Hematopoietic multipotent progenitor cell treated with erythropoietin and hydrocortisone succinate and interleukin-3 and kit ligand, for 17 days (in vitro differentiated cells): ENCODE data around the gene DPPA3.
"Not testable (repeated sequence)": the region's sequence is repeated elsewhere in the genome, so short reads cannot be mapped to it uniquely, and the experiment has no call there.

Source experiments
- DNase-seq: peaks from one replicate; pipeline ENCODE4 v3.0.0-alpha.2; 2015; ENCODE audit warnings: low spot score

The DPPA3 gene

DNA sequence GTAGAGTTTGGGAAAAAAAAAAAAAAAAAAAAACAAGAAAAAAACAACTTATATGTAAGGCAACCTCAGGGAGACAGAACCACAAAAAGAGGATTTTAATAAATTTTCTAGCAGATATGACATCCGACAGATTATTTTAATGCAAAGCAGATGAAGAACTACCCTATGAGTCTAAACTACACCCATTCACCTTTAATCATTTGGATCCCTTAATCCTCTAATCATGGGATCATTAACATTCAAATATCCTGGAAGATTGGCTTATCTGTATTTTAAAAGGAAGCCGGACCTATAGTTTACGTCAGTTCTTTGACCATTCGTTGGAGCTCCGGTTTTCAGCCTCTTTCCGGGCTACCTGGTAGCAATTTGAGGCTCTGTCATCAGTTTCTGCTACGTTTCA, at the start of gene DPPA3:
TSS of gene DPPA3 (plus strand) at position 301 of the 400 bp plus-strand sequence. CDS start 138 bp downstream, outside the sequence.
- DNase-seq: no peak

DNA sequence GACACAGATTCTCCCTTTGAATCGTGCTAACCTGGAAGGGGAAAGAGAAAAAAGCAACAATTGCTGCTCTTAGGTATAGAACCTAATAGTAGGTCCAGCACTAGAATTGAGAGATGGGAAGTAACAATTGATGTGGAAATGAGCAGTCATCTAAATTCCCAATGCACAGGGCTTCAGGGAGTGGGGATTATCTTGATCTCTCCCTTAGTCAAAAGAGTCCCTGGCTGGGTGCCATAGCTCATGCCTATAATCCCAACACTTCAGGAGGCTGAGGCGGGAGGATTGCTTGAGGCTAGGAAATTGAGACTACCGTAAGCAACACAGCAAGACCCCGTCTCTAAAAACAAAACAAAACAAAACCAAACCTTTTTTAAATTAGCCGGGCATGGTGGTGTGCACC, 49.5 kb upstream of the DPPA3 start:
- no peak for DNase-seq

DNA sequence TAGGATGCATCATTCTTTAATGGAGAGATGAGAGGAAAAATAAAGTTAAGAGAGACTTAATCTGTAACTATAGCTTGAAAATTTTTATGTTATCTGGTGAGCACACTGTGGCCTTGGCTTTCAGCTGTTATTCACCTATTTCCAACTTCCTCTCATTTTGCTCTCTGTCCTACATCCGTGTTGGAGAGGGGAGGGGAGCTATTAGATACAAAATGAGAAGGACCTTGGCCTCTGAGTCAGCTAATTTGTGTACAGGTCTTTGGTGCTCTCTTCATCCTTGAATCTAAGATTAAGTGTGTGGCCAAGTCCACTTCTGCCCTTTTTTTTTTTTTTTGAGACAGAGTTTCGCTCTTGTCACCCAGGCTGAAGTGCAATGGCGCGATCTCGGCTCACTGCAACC, 44.6 kb upstream of the DPPA3 start:
- no peak for DNase-seq

DNA sequence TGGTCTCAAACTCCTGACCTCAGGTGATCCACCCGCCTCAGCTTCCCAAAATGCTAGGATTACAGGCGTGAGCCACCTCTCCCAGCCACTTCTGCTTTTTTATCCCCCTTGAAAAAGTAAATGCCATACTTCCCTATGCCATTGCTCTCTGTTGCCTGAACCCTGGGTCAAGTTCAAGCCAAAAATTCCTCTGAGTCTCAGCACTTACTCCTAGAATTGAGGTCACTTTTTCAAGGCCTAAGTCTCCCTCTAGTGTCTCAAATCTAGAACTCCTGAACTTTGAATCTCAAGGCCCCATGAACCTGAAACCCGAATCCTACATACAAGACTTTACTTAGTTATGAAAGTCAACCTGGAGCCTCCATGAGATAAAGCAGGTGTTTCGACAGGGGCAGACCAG, 44.1 kb upstream of the DPPA3 start:
- DNase-seq: no peak

DNA sequence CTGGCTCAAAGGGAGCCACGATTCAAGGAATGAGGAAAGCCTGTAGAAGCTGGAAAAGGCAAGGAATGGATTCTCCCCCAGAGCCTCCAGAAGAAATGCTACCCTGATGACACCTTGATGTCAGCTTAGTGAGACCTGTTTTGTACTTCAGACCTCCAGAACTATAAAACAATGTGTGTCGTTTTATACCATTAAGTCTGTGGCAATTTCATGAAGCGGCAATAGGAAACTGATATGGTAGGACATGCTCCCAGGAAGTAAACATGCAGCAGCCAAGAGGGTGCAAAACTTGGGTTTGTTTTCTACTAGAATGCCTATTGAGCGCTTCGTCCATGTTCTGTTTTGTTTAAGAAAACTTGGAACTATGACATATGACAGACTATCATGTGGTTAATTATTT, 43.1 kb upstream of the DPPA3 start:
- no peak for DNase-seq

GRCh38 chr12:7675455-7675854, 35.8 kb upstream of the DPPA3 start:
- DNase-seq: not testable (repeated sequence)

GRCh38 chr12:7677432-7677888, 33.8 kb upstream of the DPPA3 start:
- not testable (repeated sequence) for DNase-seq

- no peak for DNase-seq
Observed at GRCh38 chr12:7678744-7679143, 32.5 kb upstream of the DPPA3 start.

GRCh38 chr12:7679251-7680045, 31.8 kb upstream of the DPPA3 start:
- DNase-seq: no peak

- DNase-seq: no peak
Observed at GRCh38 chr12:7681535-7681934, 29.7 kb upstream of the DPPA3 start.

DNA sequence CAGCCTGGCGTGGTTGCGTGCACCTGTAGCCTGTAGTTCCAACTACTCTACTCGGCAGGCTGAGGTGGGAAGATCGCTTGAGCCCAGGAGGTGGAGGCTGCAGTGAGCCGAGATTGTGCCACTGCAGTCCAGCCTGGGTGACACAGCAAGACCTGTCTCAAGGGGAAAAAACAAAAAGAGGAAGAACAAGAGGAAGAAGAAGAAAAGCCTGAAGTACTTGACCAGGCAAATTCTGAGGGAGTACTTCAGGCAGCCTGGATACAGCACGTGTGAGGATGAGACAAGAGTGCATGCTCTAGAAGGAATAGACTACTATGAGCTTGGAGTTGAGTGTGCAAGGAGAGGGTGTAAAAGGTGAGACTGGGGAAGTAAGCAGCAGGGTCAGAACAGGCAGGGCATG, 17.4 kb upstream of the DPPA3 start:
- DNase-seq: no peak

GRCh38 chr12:7694556-7695236, 16.5 kb upstream of the DPPA3 start:
- DNase-seq: no peak

- DNase-seq: no peak
Observed at GRCh38 chr12:7695237-7695560, 16.0 kb upstream of the DPPA3 start.

GRCh38 chr12:7695566-7696197, 15.6 kb upstream of the DPPA3 start, which contains the start of gene GDF3:
TSS of gene GDF3 (minus strand) at chr12:7695775. CDS start at chr12:7695728, 47 bp downstream.
- DNase-seq: no peak

GRCh38 chr12:7705846-7706245, 5.4 kb upstream of the DPPA3 start:
- DNase-seq: no peak

DNA sequence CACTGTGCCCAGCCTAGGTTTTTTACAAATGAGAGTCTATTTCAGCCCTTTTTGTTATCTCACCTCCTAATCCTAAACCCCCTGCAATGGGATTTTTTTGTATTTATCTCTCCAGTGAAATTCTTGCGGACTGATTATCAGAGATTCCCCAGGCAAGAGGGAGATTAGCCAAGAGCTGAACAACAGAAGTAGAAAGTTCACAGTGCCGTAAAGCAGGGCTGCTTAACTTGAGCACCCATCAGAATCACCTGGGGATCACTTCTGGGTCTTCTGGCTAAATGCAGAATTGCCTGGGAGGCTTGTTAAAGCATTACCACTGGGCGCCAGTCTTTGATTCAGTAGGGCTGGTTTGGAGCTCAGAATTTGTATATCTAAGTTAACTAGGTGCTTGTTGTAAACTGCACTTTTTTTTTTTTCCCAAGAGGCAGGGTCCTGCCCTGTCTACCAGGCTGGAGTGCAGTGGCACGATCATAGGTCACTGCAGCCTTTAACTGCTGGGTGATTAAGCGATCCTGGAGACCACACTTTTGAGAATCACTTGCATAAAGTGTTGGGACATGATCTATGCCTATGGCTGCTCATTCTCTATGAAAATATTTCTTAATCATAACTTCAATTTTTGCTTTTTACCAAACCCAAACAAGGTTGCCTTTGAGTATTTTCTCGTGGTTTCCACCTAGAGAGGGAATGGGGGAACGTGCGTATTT, 1.1 kb upstream of the DPPA3 start:
- no peak for DNase-seq

- DNase-seq: no peak
Observed at GRCh38 chr12:7712841-7713442, 1.7 kb downstream of the DPPA3 start.

GRCh38 chr12:7716381-7716780, 5.1 kb downstream of the DPPA3 start:
- no peak for DNase-seq

DNA sequence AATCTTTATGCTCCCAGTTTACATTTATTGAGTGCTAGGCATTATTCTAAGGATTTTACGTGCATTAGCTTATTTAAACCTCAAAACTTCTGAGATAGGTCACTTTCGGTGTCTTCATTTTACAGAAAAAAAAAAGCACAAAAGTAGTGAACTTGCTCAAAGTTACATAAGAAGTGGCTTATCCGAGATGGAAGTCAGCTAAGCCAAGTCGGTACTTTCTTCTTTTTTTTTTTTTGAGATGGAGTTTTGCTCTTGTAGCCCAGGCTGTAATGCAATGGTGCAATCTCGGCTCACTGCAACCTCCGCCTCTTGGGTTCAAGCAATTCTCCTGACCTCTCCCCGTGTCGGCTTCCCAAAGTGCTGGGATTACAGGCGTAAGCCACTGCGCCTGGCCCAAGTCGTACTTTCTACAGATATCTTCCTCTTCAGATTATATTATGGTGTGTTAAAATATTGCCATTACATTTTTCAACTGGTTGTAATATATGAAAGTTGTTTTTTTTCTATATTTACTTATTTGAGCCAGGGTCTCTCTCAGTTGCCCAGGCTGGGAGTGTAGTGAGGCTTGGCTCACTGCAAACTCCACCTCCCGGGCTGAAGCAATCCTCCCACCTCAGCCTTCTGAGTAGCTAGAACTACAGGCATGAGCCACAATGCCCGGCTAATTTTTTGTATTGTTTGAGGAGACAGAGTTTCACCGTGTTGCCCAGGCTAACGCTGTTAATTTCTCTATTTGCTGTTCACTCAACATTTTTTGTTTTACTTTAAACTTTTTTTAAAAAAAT, 8.9 kb downstream of the DPPA3 start:
- no peak for DNase-seq

- no peak for DNase-seq
Observed at GRCh38 chr12:7723926-7724325, 12.7 kb downstream of the DPPA3 start.

DNA sequence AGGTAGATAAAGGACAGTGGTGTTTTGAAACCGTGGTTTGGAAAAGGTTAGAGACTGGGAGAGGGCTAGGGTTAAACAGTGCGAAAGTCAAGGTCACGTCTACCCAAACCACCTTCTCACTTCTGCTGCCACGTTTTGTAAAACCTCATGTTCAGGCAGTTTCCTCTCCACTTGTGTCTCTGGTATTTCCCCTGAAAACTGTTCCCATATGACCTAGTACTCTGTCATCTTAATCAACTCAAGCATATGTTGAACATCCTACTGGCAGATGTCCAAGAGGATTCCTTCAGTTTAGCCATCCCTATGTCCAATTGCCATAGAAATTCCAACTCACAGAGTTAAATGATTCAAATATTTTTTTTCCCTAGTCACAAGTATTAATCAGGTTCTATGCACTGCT, 18.5 kb downstream of the DPPA3 start:
- no peak for DNase-seq
